ENCODE measurements around the gene SEMA4D. TPM values are rescaled to one million over a fixed set of nuclear protein-coding genes. Genes with fewer than 3 reads are reported as not detected.

The SEMA4D gene
- total RNA-seq, 2 experiments from 2014 or later, result 370 to 391 TPM

- Mint-ChIP-seq H3K9me3 (no peaks in the 10 kb centered on the region), H3K27me3 (no peaks in the 10 kb centered on the region), H3K36me3 (peaks cover 38% of the 10 kb centered on the region), H3K27ac (peak overlapping the region; percentile 80), H3K4me3 (peak overlapping the region; percentile 84), H3K4me1 (peaks cover 66% of the 10 kb centered on the region)
- DNase-seq, result no peak
- POLR2A ChIA-PET, result interaction anchor here (1.0 to 1.1 kb wide), 2 partner anchors 12 to 55 kb away, joined by 3 read pairs; no protein-coding TSS in a partner anchor
- no peak for ATAC-seq (ENCODE audit: low read depth)
Measured at GRCh38 chr9:89494199-89494598, 3.7 kb downstream of the SEMA4D start.

GRCh38 chr9:89493671-89494070, 4.2 kb downstream of the SEMA4D start:
- H3K4me3 Mint-ChIP-seq, result peak overlapping the region; percentile 84
- H3K27me3 Mint-ChIP-seq, result no peaks in the 10 kb centered on the region
- POLR2A ChIA-PET, result interaction anchor here (0.7 to 1.1 kb wide), 3 partner anchors 8 to 56 kb away, joined by 3 read pairs; no protein-coding TSS in a partner anchor
- DNase-seq, result no peak
- H3K4me1 Mint-ChIP-seq, result peaks cover 65% of the 10 kb centered on the region
- ATAC-seq (ENCODE audit: low read depth), result no peak
- peak overlapping the region; percentile 80 for H3K27ac Mint-ChIP-seq
- no peaks in the 10 kb centered on the region for H3K9me3 Mint-ChIP-seq
- H3K36me3 Mint-ChIP-seq, result peaks cover 42% of the 10 kb centered on the region

GRCh38 chr9:89493181-89493580, 4.7 kb downstream of the SEMA4D start:
- Mint-ChIP-seq H3K4me1 (peaks cover 64% of the 10 kb centered on the region), H3K27me3 (no peaks in the 10 kb centered on the region), H3K27ac (peak overlapping the region; percentile 80), H3K4me3 (peak overlapping the region; percentile 84), H3K9me3 (no peaks in the 10 kb centered on the region), H3K36me3 (peaks cover 44% of the 10 kb centered on the region)
- DNase-seq (no peak), ATAC-seq (ENCODE audit: low read depth) (no peak)
- POLR2A ChIA-PET, result interaction anchor here (0.7 to 1.1 kb wide), 3 partner anchors 9 to 56 kb away, joined by 3 read pairs; no protein-coding TSS in a partner anchor

GRCh38 chr9:89492586-89492985, 5.3 kb downstream of the SEMA4D start:
- DNase-seq, result no peak
- peak overlapping the region; percentile 62 for H3K27ac Mint-ChIP-seq
- no peaks in the 10 kb centered on the region for H3K27me3 Mint-ChIP-seq
- H3K4me1 Mint-ChIP-seq, result peaks cover 67% of the 10 kb centered on the region
- H3K9me3 Mint-ChIP-seq, result no peaks in the 10 kb centered on the region
- ATAC-seq (ENCODE audit: low read depth), result no peak
- H3K36me3 Mint-ChIP-seq, result peaks cover 46% of the 10 kb centered on the region
- POLR2A ChIA-PET, result interaction anchor here (1.1 kb wide), 1 partner anchor 9 kb away, joined by 4 read pairs; no protein-coding TSS in a partner anchor
- peak overlapping the region; percentile 84 for H3K4me3 Mint-ChIP-seq

GRCh38 chr9:89491694-89492093, 6.2 kb downstream of the SEMA4D start:
- Mint-ChIP-seq H3K4me1 (peaks cover 73% of the 10 kb centered on the region), H3K27ac (peak overlapping the region; percentile 62), H3K27me3 (no peaks in the 10 kb centered on the region), H3K9me3 (no peaks in the 10 kb centered on the region), H3K36me3 (peaks cover 47% of the 10 kb centered on the region), H3K4me3 (peak overlapping the region; percentile 84)
- DNase-seq (no peak), ATAC-seq (ENCODE audit: low read depth) (peak; percentile 44)
- POLR2A ChIA-PET, result interaction anchor here (0.7 to 1.1 kb wide), 2 partner anchors 8 to 10 kb away, joined by 3 to 4 read pairs; no protein-coding TSS in a partner anchor

GRCh38 chr9:89489548-89490530, 8.1 kb downstream of the SEMA4D start:
- Mint-ChIP-seq H3K27ac (peak overlapping the region; percentile 71), H3K9me3 (no peaks in the 10 kb centered on the region), H3K4me1 (peaks cover 83% of the 10 kb centered on the region), H3K4me3 (peak overlapping the region; percentile 67), H3K36me3 (peaks cover 50% of the 10 kb centered on the region), H3K27me3 (no peaks in the 10 kb centered on the region)
- POLR2A ChIA-PET, result interaction anchor here (1.0 to 1.9 kb wide), 4 partner anchors 9 to 23 kb away, joined by 3 to 8 read pairs (median 8); no protein-coding TSS in a partner anchor
- DNase-seq (no peak), ATAC-seq (ENCODE audit: low read depth) (peak; percentile 41)

GRCh38 chr9:89488936-89489335, 9.0 kb downstream of the SEMA4D start:
- POLR2A ChIA-PET, result interaction anchor here (1.0 kb wide), 1 partner anchor 22 kb away, joined by 3 read pairs; no protein-coding TSS in a partner anchor
- H3K27me3 Mint-ChIP-seq, result no peaks in the 10 kb centered on the region
- ATAC-seq (ENCODE audit: low read depth) (no peak), DNase-seq (no peak)
- H3K4me1 Mint-ChIP-seq, result peaks cover 82% of the 10 kb centered on the region
- H3K36me3 Mint-ChIP-seq, result peaks cover 48% of the 10 kb centered on the region
- H3K27ac Mint-ChIP-seq, result peak overlapping the region; percentile 5
- H3K4me3 Mint-ChIP-seq, result peak overlapping the region; percentile 2
- H3K9me3 Mint-ChIP-seq, result no peaks in the 10 kb centered on the region

- peaks cover 82% of the 10 kb centered on the region for H3K4me1 Mint-ChIP-seq
- ATAC-seq (ENCODE audit: low read depth) (no peak), DNase-seq (no peak)
- no peaks in the 10 kb centered on the region for H3K9me3 Mint-ChIP-seq
- peaks cover 50% of the 10 kb centered on the region for H3K36me3 Mint-ChIP-seq
- peak overlapping the region; percentile 33 for H3K4me3 Mint-ChIP-seq
- POLR2A ChIA-PET, result interaction anchor here (0.7 kb wide), 1 partner anchor 9 kb away, joined by 3 read pairs; no protein-coding TSS in a partner anchor
- H3K27ac Mint-ChIP-seq, result peak overlapping the region; percentile 59
- no peaks in the 10 kb centered on the region for H3K27me3 Mint-ChIP-seq
Measured at GRCh38 chr9:89488131-89488530, 9.8 kb downstream of the SEMA4D start.

GRCh38 chr9:89486681-89487080, 11.2 kb downstream of the SEMA4D start:
- peak overlapping the region; percentile 65 for H3K27ac Mint-ChIP-seq
- H3K36me3 Mint-ChIP-seq, result peaks cover 42% of the 10 kb centered on the region
- peaks cover 83% of the 10 kb centered on the region for H3K4me1 Mint-ChIP-seq
- no peaks in the 10 kb centered on the region for H3K9me3 Mint-ChIP-seq
- POLR2A ChIA-PET, result interaction anchor here (1.1 kb wide), 1 partner anchor 10 kb away, joined by 3 read pairs; no protein-coding TSS in a partner anchor
- DNase-seq (no peak), ATAC-seq (ENCODE audit: low read depth) (no peak)
- H3K27me3 Mint-ChIP-seq, result no peaks in the 10 kb centered on the region
- peak overlapping the region; percentile 18 for H3K4me3 Mint-ChIP-seq

GRCh38 chr9:89484475-89485404, 13.2 kb downstream of the SEMA4D start:
- peaks cover 81% of the 10 kb centered on the region for H3K4me1 Mint-ChIP-seq
- H3K27me3 Mint-ChIP-seq, result no peaks in the 10 kb centered on the region
- peaks cover 49% of the 10 kb centered on the region for H3K36me3 Mint-ChIP-seq
- H3K4me3 Mint-ChIP-seq, result peak overlapping the region; percentile 86
- POLR2A ChIA-PET, result interaction anchor here (0.8 to 3.4 kb wide), 9 partner anchors 10 to 64 kb away, joined by 3 to 15 read pairs (median 4); partner anchors contain the start of gene SEMA4D
- DNase-seq (no peak), ATAC-seq (ENCODE audit: low read depth) (peak; percentile 0)
- H3K9me3 Mint-ChIP-seq, result no peaks in the 10 kb centered on the region
- peak overlapping the region; percentile 93 for H3K27ac Mint-ChIP-seq

- Mint-ChIP-seq H3K36me3 (peaks cover 51% of the 10 kb centered on the region), H3K9me3 (no peaks in the 10 kb centered on the region), H3K27me3 (no peaks in the 10 kb centered on the region), H3K4me3 (peak overlapping the region; percentile 86), H3K4me1 (peaks cover 82% of the 10 kb centered on the region), H3K27ac (peak overlapping the region; percentile 93)
- DNase-seq, result peak; percentile 77
- POLR2A ChIA-PET, result interaction anchor here (0.8 to 3.4 kb wide), 11 partner anchors 8 to 65 kb away, joined by 3 to 15 read pairs (median 4); partner anchors contain the start of gene SEMA4D
- peak; percentile 74 for ATAC-seq (ENCODE audit: low read depth)
Measured at GRCh38 chr9:89483592-89484474, 14.1 kb downstream of the SEMA4D start.
